ENCODE measurements around the gene PHC3.
"Not testable (repeated sequence)": the region's sequence is repeated elsewhere in the genome, so short reads cannot be mapped to it uniquely, and the experiment has no call there.

Gene PHC3

DNA sequence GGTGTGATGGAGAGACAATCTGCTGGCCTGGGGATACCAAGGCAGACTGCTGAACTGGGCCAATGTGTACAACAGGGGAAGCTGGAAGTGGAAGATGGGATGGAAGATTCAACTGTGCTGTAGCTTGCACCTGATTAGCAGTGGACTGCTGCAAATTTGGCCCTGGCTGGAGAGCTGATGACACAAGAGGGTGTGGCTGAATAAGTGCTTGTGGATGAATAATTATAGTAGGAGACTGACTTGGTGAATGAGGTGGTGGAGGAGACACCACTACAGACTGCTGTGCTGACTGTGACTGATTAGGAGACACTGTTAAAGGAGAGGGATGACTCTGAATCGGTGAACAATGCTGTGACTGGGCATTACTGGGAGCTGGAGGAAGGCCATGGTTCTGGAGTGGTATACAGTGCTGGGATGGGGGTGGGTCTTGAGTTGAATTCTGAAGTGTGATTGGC is 52.5 kb downstream of the PHC3 start:
- peak overlapping the region; percentile 84 for H3K27ac ChIP-seq (ENCODE audit: low read depth, low read length)
- no peak overlapping the region for H3K9ac ChIP-seq (ENCODE audit: low read length)
- no peak overlapping the region for H3K4me3 ChIP-seq (ENCODE audit: insufficient read depth, low read length, poor library complexity, severe bottlenecking)
- H3K79me2 ChIP-seq (ENCODE audit: insufficient read depth, low read length): peaks cover 11% of the 10 kb centered on the region; the same call in 1 of the 2 replicates
- H3K9me3 ChIP-seq (ENCODE audit: insufficient read depth, low read length): no peaks in the 10 kb centered on the region
- H3K36me3 ChIP-seq (ENCODE audit: low read length): peaks cover 24% of the 10 kb centered on the region; the same call in 1 of the 2 replicates
- H3K4me2 ChIP-seq (ENCODE audit: low read depth, low read length, poor library complexity, severe bottlenecking): peak overlapping the region; percentile 56
- TF ChIP-seq EZH2phosphoT487 (conservative IDR thresholded peaks at IDR 0.05; ENCODE audit: low read length): no peak
- TF ChIP-seq, protein P1, sequence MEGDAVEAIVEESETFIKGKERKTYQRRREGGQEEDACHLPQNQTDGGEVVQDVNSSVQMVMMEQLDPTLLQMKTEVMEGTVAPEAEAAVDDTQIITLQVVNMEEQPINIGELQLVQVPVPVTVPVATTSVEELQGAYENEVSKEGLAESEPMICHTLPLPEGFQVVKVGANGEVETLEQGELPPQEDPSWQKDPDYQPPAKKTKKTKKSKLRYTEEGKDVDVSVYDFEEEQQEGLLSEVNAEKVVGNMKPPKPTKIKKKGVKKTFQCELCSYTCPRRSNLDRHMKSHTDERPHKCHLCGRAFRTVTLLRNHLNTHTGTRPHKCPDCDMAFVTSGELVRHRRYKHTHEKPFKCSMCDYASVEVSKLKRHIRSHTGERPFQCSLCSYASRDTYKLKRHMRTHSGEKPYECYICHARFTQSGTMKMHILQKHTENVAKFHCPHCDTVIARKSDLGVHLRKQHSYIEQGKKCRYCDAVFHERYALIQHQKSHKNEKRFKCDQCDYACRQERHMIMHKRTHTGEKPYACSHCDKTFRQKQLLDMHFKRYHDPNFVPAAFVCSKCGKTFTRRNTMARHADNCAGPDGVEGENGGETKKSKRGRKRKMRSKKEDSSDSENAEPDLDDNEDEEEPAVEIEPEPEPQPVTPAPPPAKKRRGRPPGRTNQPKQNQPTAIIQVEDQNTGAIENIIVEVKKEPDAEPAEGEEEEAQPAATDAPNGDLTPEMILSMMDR (IDR thresholded peaks at IDR 0.05; ENCODE audit: insufficient read depth, low read length, poor library complexity, severe bottlenecking): no peak
- H2AFZ ChIP-seq (ENCODE audit: low read depth, low read length, severe bottlenecking): no peak overlapping the region
- H3F3A ChIP-seq (ENCODE audit: insufficient read depth): peaks cover 45% of the 10 kb centered on the region
- no peaks in the 10 kb centered on the region for H3K27me3 ChIP-seq (ENCODE audit: low read length)
- H4K20me1 ChIP-seq (ENCODE audit: low read depth, low read length): no peaks in the 10 kb centered on the region
- H3K9me2 ChIP-seq (replicated peaks; ENCODE audit: insufficient read depth, low read length): no peaks in the 10 kb centered on the region

- no peak overlapping the region for H2AFZ ChIP-seq (ENCODE audit: low read depth, low read length, severe bottlenecking)
- peak overlapping the region; percentile 84 for H3K27ac ChIP-seq (ENCODE audit: low read depth, low read length)
- H3F3A ChIP-seq (ENCODE audit: insufficient read depth): peaks cover 45% of the 10 kb centered on the region
- H3K79me2 ChIP-seq (ENCODE audit: insufficient read depth, low read length): peaks cover 11% of the 10 kb centered on the region; the same call in 1 of the 2 replicates
- H3K36me3 ChIP-seq (ENCODE audit: low read length): peaks cover 24% of the 10 kb centered on the region; the same call in 1 of the 2 replicates
- peak overlapping the region; percentile 16 for H3K4me3 ChIP-seq (ENCODE audit: insufficient read depth, low read length, poor library complexity, severe bottlenecking)
- H3K9me2 ChIP-seq (replicated peaks; ENCODE audit: insufficient read depth, low read length): no peaks in the 10 kb centered on the region
- H3K9me3 ChIP-seq (ENCODE audit: insufficient read depth, low read length): no peaks in the 10 kb centered on the region
- TF ChIP-seq EZH2phosphoT487 (conservative IDR thresholded peaks at IDR 0.05; ENCODE audit: low read length): no peak
- TF ChIP-seq, protein P1 (IDR thresholded peaks at IDR 0.05; ENCODE audit: insufficient read depth, low read length, poor library complexity, severe bottlenecking): no peak
- no peaks in the 10 kb centered on the region for H3K27me3 ChIP-seq (ENCODE audit: low read length)
- no peak overlapping the region for H3K9ac ChIP-seq (ENCODE audit: low read length)
- no peaks in the 10 kb centered on the region for H4K20me1 ChIP-seq (ENCODE audit: low read depth, low read length)
- H3K4me2 ChIP-seq (ENCODE audit: low read depth, low read length, poor library complexity, severe bottlenecking): peak overlapping the region; percentile 56
Measured at GRCh38 chr3:170128259-170128976, 53.1 kb downstream of the PHC3 start.

- no peaks in the 10 kb centered on the region for H3K79me2 ChIP-seq (ENCODE audit: insufficient read depth, low read length)
- TF ChIP-seq EZH2phosphoT487 (conservative IDR thresholded peaks at IDR 0.05; ENCODE audit: low read length): no peak
- TF ChIP-seq, protein P1 (IDR thresholded peaks at IDR 0.05; ENCODE audit: insufficient read depth, low read length, poor library complexity, severe bottlenecking): no peak
- no peaks in the 10 kb centered on the region for H3K27me3 ChIP-seq (ENCODE audit: low read length)
- H4K20me1 ChIP-seq (ENCODE audit: low read depth, low read length): no peaks in the 10 kb centered on the region
- no peaks in the 10 kb centered on the region for H3K9me2 ChIP-seq (replicated peaks; ENCODE audit: insufficient read depth, low read length)
- no peak overlapping the region for H3K27ac ChIP-seq (ENCODE audit: low read depth, low read length)
- H2AFZ ChIP-seq (ENCODE audit: low read depth, low read length, severe bottlenecking): no peak overlapping the region
- H3F3A ChIP-seq (ENCODE audit: insufficient read depth): peaks cover 9% of the 10 kb centered on the region; the same call in 1 of the 2 replicates
- H3K36me3 ChIP-seq (ENCODE audit: low read length): peaks cover 62% of the 10 kb centered on the region; the same call in 1 of the 2 replicates
- no peak overlapping the region for H3K4me2 ChIP-seq (ENCODE audit: low read depth, low read length, poor library complexity, severe bottlenecking)
- H3K4me3 ChIP-seq (ENCODE audit: insufficient read depth, low read length, poor library complexity, severe bottlenecking): no peak overlapping the region
- H3K9ac ChIP-seq (ENCODE audit: low read length): no peak overlapping the region
- H3K9me3 ChIP-seq (ENCODE audit: insufficient read depth, low read length): no peaks in the 10 kb centered on the region
Measured at GRCh38 chr3:170117134-170117533, 64.4 kb downstream of the PHC3 start.

DNA sequence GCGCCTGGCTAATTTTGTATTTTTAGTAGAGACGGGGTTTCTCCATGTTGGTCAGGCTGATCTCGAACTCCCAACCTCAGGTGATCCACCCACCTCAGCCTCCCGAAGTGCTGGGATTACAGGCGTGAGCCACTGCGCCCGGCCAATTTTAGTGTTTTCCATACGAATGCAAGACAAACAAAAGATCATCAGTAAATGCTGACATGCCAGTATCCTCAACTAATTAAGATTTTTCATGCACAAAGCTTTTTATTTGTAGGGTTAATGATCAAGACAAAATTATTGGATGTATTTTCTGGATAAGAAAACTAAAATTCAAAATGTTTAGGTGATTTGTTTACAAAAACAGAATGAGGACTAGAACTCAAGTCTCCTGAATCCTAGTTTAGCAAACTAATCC is 67.4 kb downstream of the PHC3 start:
- not testable (repeated sequence) for H3K4me2 ChIP-seq (ENCODE audit: low read depth, low read length, poor library complexity, severe bottlenecking); H3K4me3 ChIP-seq (ENCODE audit: insufficient read depth, low read length, poor library complexity, severe bottlenecking); H3K27ac ChIP-seq (ENCODE audit: low read depth, low read length); H4K20me1 ChIP-seq (ENCODE audit: low read depth, low read length); H3K9me3 ChIP-seq (ENCODE audit: insufficient read depth, low read length); H2AFZ ChIP-seq (ENCODE audit: low read depth, low read length, severe bottlenecking); H3K79me2 ChIP-seq (ENCODE audit: insufficient read depth, low read length); H3K27me3 ChIP-seq (ENCODE audit: low read length); H3K9me2 ChIP-seq (replicated peaks; ENCODE audit: insufficient read depth, low read length); H3K9ac ChIP-seq (ENCODE audit: low read length)
- peaks cover 11% of the 10 kb centered on the region; the same call in 1 of the 2 replicates for H3F3A ChIP-seq (ENCODE audit: insufficient read depth)
- peaks cover 62% of the 10 kb centered on the region for H3K36me3 ChIP-seq (ENCODE audit: low read length)
